8988T (cell line): ENCODE results near the gene DENND4B.
A peak's percentile ranks its signal among the peaks of the same experiment; 100 is the strongest.
"Not testable (repeated sequence)": the region's sequence is repeated elsewhere in the genome, so short reads cannot be mapped to it uniquely, and the experiment has no call there.

Experiments used
- DNase-seq: peaks from one replicate; pipeline ENCODE4 v3.0.0; 2011

DENND4B gene

GRCh38 chr1:153922972-153923925, 23.3 kb downstream of the DENND4B start, which contains the start of gene GATAD2B:
GATAD2B (minus strand) TSS chr1:153922972; CDS start chr1:153828347, 94,625 bp downstream.
- peak; percentile 87 for DNase-seq

- DNase-seq = no peak
Measured at GRCh38 chr1:153922076-153922971, 24.2 kb downstream of the DENND4B start.

- DNase-seq = no peak
Measured at GRCh38 chr1:153921803-153922075, 24.8 kb downstream of the DENND4B start.

GRCh38 chr1:153921080-153921802, 25.3 kb downstream of the DENND4B start:
- DNase-seq = no peak

GRCh38 chr1:153919876-153920852, 26.4 kb downstream of the DENND4B start:
- no peak for DNase-seq

- no peak for DNase-seq
Measured at GRCh38 chr1:153916297-153916696, 30.2 kb downstream of the DENND4B start.

GRCh38 chr1:153912349-153912748, 34.2 kb downstream of the DENND4B start:
- DNase-seq = no peak

GRCh38 chr1:153910560-153910959, 36.0 kb downstream of the DENND4B start:
- DNase-seq = not testable (repeated sequence)

- DNase-seq = no peak
Measured at GRCh38 chr1:153908071-153908470, 38.4 kb downstream of the DENND4B start.

GRCh38 chr1:153907134-153907533, 39.4 kb downstream of the DENND4B start:
- no peak for DNase-seq

- no peak for DNase-seq
Measured at GRCh38 chr1:153906396-153906795, 40.1 kb downstream of the DENND4B start.

GRCh38 chr1:153905908-153906307, 40.6 kb downstream of the DENND4B start:
- DNase-seq = not testable (repeated sequence)

GRCh38 chr1:153903841-153904455, 42.6 kb downstream of the DENND4B start:
- DNase-seq = no peak

GRCh38 chr1:153899509-153899908, 47.0 kb downstream of the DENND4B start:
- DNase-seq = no peak

- not testable (repeated sequence) for DNase-seq
Measured at GRCh38 chr1:153895866-153896265, 50.7 kb downstream of the DENND4B start.

GRCh38 chr1:153891042-153891441, 55.5 kb downstream of the DENND4B start:
- not testable (repeated sequence) for DNase-seq

GRCh38 chr1:153888533-153888932, 58.0 kb downstream of the DENND4B start:
- DNase-seq = no peak

- no peak for DNase-seq
Measured at GRCh38 chr1:153886127-153886526, 60.4 kb downstream of the DENND4B start.

GRCh38 chr1:153883223-153883622, 63.3 kb downstream of the DENND4B start:
- DNase-seq = no peak

GRCh38 chr1:153882296-153882912, 64.1 kb downstream of the DENND4B start:
- DNase-seq = no peak

GRCh38 chr1:153881751-153882150, 64.8 kb downstream of the DENND4B start:
- DNase-seq = no peak
